ENCODE data around the gene HNRNPCL2.
"Not testable (repeated sequence)": the region's sequence is repeated elsewhere in the genome, so short reads cannot be mapped to it uniquely, and the experiment has no call there.

HNRNPCL2 gene

GRCh38 chr1:13116754-13117153 is at the start of gene HNRNPCL2:
HNRNPCL2 (minus strand) TSS chr1:13116854; CDS start chr1:13116400, 454 bp downstream.
- not testable (repeated sequence) for DNase-seq (ENCODE audit: low spot score)

- DNase-seq (ENCODE audit: low spot score): not testable (repeated sequence)
Observed at GRCh38 chr1:13165531-13165930, 48.9 kb upstream of the HNRNPCL2 start, which contains the start of gene HNRNPCL4. HNRNPCL4 (minus strand) TSS chr1:13165631; CDS start chr1:13165467, 164 bp downstream.

GRCh38 chr1:13155909-13156308 is 39.3 kb upstream of the HNRNPCL2 start, which contains the start of gene PRAMEF26:
PRAMEF26 (minus strand) TSS chr1:13156009; CDS start chr1:13153095, 2,914 bp downstream.
- DNase-seq (ENCODE audit: low spot score): not testable (repeated sequence)

DNA sequence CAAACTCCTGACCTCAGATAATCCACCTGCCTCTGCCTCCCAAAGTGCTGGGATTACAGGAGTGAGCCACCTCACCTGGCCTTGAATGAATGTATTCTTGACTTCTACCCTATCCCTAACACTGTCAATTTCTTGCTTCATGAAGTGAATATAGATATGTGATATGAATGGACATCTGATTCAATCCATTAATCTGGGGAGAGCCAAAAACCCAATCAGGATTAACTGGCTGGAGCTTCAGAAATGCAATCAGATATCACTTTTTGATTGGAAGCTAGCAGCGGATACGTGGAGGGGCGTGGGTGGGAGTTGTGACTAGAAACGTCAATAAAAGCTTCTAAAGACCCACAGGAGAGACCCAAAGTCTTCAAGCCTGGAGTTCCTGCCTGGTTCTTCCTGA is 46.2 kb downstream of the HNRNPCL2 start, which contains the start of gene PRAMEF25:
Gene PRAMEF25, plus strand, starts transcription at position 301 of the 400 bp plus-strand sequence. CDS start 2,920 bp downstream, outside the sequence.
- DNase-seq (ENCODE audit: low spot score): not testable (repeated sequence)
